A673 (cell line): Measurements from ENCODE around the gene DPP10. TPM values are rescaled to one million over a fixed set of nuclear protein-coding genes. Genes with fewer than 3 reads are reported as not detected.

Experiments
- BruUV-seq: library from RNA; stranded (reverse); fragments of 400-500 nt; replicated peaks from 2 replicates; lab custom pipeline; 2021; lab: Mats Ljungman, UMichigan
- CTCF ChIA-PET: fragments of 300-600 bp; sonication (Branson Sonifier 250); formaldehyde crosslinking; loops from one replicate; lab custom pipeline; 2022; ENCODE audit warnings: antibody characterized with exemption; lab: Charles Lee
- POLR2A ChIA-PET: fragments of 300-600 bp; sonication (Branson Sonifier 250); formaldehyde crosslinking; loops from one replicate; lab custom pipeline; 2022; ENCODE audit warnings: antibody characterized with exemption; ENCODE audit not compliant: low non-redundant PET; lab: Charles Lee
- DNase-seq: peaks from one replicate; pipeline ENCODE4 v3.0.0-alpha.2; 2015; ENCODE audit warnings: low spot score
- H3K27ac ChIP-seq: fragments of 200-600 bp; sonication (generic); 2 replicates; pipeline ENCODE4 v1.5.1; 2016; ENCODE audit warnings: mixed run types, low read depth, mild to moderate bottlenecking, mixed read lengths, antibody characterized with exemption, low read length; ENCODE audit not compliant: poor library complexity, severe bottlenecking
- H3K27me3 ChIP-seq: fragments of 200-600 bp; sonication (generic); replicated peaks from 2 replicates; pipeline ENCODE4 v1.6.1; 2017; ENCODE audit warnings: mixed run types, low read depth, mild to moderate bottlenecking, mixed read lengths, antibody characterized with exemption, low read length; ENCODE audit not compliant: insufficient read depth, poor library complexity
- H3K36me3 ChIP-seq: fragments of 200-600 bp; sonication (generic); 2 replicates; pipeline ENCODE4 v1.6.1; 2016; ENCODE audit warnings: mixed run types, mild to moderate bottlenecking, mixed read lengths, antibody characterized with exemption, low read length; ENCODE audit not compliant: insufficient read depth, poor library complexity, severe bottlenecking
- H3K4me1 ChIP-seq: fragments of 200-600 bp; sonication (generic); 2 replicates; pipeline ENCODE4 v1.6.1; 2017; ENCODE audit warnings: mixed run types, mild to moderate bottlenecking, mixed read lengths, antibody characterized with exemption, low read length; ENCODE audit not compliant: insufficient read depth, poor library complexity, severe bottlenecking
- H3K4me3 ChIP-seq: fragments of 200-600 bp; sonication (generic); 2 replicates; pipeline ENCODE4 v1.5.1; 2016; ENCODE audit warnings: low read depth, mixed run types, mild to moderate bottlenecking, mixed read lengths, low read length; ENCODE audit not compliant: poor library complexity, severe bottlenecking
- H3K9me3 ChIP-seq: fragments of 200-600 bp; sonication (generic); 2 replicates; pipeline ENCODE4 v1.6.1; 2016; ENCODE audit warnings: mixed run types, low read depth, mild to moderate bottlenecking, mixed read lengths, antibody characterized with exemption, low read length; ENCODE audit not compliant: poor library complexity, severe bottlenecking
- CTCF ChIP-seq: fragments of 300-800, 200-600 bp; sonication (generic); conservative IDR thresholded peaks from 2 replicates; pipeline ENCODE4 v1.5.1; 2017; ENCODE audit warnings: low read depth, mild to moderate bottlenecking, antibody characterized with exemption, low read length, moderate library complexity, mixed read lengths
- EZH2 ChIP-seq: fragments of 200-600 bp; sonication (generic); IDR thresholded peaks from 2 replicates; pipeline ENCODE4 v1.6.1; 2017; ENCODE audit warnings: borderline replicate concordance, low read depth, mild to moderate bottlenecking, mixed read lengths, antibody characterized with exemption, low read length; ENCODE audit not compliant: poor library complexity, severe bottlenecking
- intact Hi-C: fragments of 100-400 bp; cut with micrococcal nuclease; formaldehyde crosslinking; loops from one replicate; pipeline ENCODE4 v1.10.0; 2022; ENCODE audit not compliant: unreplicated experiment
- total RNA-seq: library from RNA; stranded (reverse); gene quantifications from 2 replicates; pipeline ENCODE4 v1.2.3, GENCODE V29; 2021

The DPP10 gene
- total RNA-seq, 1 experiment from 2014 or later: not detected

GRCh38 chr2:115606350-115606749 is 1163.9 kb downstream of the DPP10 start:
- Histone ChIP-seq H3K27ac (no peak overlapping the region), H3K4me1 (no peaks in the 10 kb centered on the region), H3K4me3 (no peak overlapping the region), H3K9me3 (peaks cover 23% of the 10 kb centered on the region), H3K27me3 (no peaks in the 10 kb centered on the region), H3K36me3 (no peaks in the 10 kb centered on the region)
- no TSS peak for BruUV-seq
- ChIA-PET CTCF (no interaction called here), POLR2A (no interaction called here)
- intact Hi-C loops: no loop called here
- TF ChIP-seq CTCF (no peak), EZH2 (no peak)
- no peak for DNase-seq

- intact Hi-C loops: no loop called here
- TF ChIP-seq CTCF (no peak), EZH2 (no peak)
- no peak for DNase-seq
- Histone ChIP-seq H3K9me3 (peaks cover 14% of the 10 kb centered on the region), H3K27me3 (no peaks in the 10 kb centered on the region), H3K4me3 (no peak overlapping the region), H3K4me1 (no peaks in the 10 kb centered on the region), H3K27ac (no peak overlapping the region), H3K36me3 (no peaks in the 10 kb centered on the region)
- ChIA-PET POLR2A (no interaction called here), CTCF (no interaction called here)
- no TSS peak for BruUV-seq
Observed at GRCh38 chr2:115609978-115610377, 1167.5 kb downstream of the DPP10 start.

- no TSS peak for BruUV-seq
- CTCF ChIA-PET: no interaction called here
- TF ChIP-seq CTCF (no peak), EZH2 (no peak)
Observed at GRCh38 chr2:115610888-115611287, 1168.4 kb downstream of the DPP10 start.

More at GRCh38 chr2:115610888-115611287, 1168.4 kb downstream of the DPP10 start:
- no peaks in the 10 kb centered on the region for H3K27me3 ChIP-seq
- intact Hi-C loops: no loop called here
- H3K4me3 ChIP-seq: no peak overlapping the region
- H3K36me3 ChIP-seq: no peaks in the 10 kb centered on the region
- DNase-seq: no peak
- no peaks in the 10 kb centered on the region for H3K4me1 ChIP-seq
- H3K9me3 ChIP-seq: peaks cover 7% of the 10 kb centered on the region
- POLR2A ChIA-PET: no interaction called here
- no peak overlapping the region for H3K27ac ChIP-seq
